Measurements from ENCODE around the gene HEY2. TPM values are rescaled to one million over a fixed set of nuclear protein-coding genes. Genes with fewer than 3 reads are reported as not detected.

The HEY2 gene
- total RNA-seq, 1 donor from 2014 or later, result 43.0 TPM

GRCh38 chr6:125711013-125711675, 38.3 kb upstream of the HEY2 start:
- Mint-ChIP-seq H3K27ac (ENCODE audit: unreplicated experiment) (no peak overlapping the region), H3K36me3 (ENCODE audit: low read depth) (peaks cover 10% of the 10 kb centered on the region), H3K4me1 (ENCODE audit: low read depth) (peaks cover 11% of the 10 kb centered on the region), H3K9me3 (ENCODE audit: low read depth) (peaks cover 28% of the 10 kb centered on the region), H3K27me3 (ENCODE audit: low read depth) (no peaks in the 10 kb centered on the region), H3K4me3 (ENCODE audit: unreplicated experiment) (no peak overlapping the region)
- DNase-seq (ENCODE audit: low spot score), result no peak
- no peak for TF ChIP-seq CTCF (IDR thresholded peaks at IDR 0.05)

- peaks cover 26% of the 10 kb centered on the region for H3K9me3 Mint-ChIP-seq (ENCODE audit: low read depth)
- no peak overlapping the region for H3K27ac Mint-ChIP-seq (ENCODE audit: unreplicated experiment)
- TF ChIP-seq CTCF (IDR thresholded peaks at IDR 0.05), result no peak
- H3K36me3 Mint-ChIP-seq (ENCODE audit: low read depth), result peaks cover 10% of the 10 kb centered on the region
- DNase-seq (ENCODE audit: low spot score), result no peak
- peaks cover 23% of the 10 kb centered on the region for H3K4me1 Mint-ChIP-seq (ENCODE audit: low read depth)
- H3K4me3 Mint-ChIP-seq (ENCODE audit: unreplicated experiment), result no peak overlapping the region
- no peaks in the 10 kb centered on the region for H3K27me3 Mint-ChIP-seq (ENCODE audit: low read depth)
Observed at GRCh38 chr6:125714441-125715090, 34.9 kb upstream of the HEY2 start.

- peaks cover 2% of the 10 kb centered on the region for H3K9me3 Mint-ChIP-seq (ENCODE audit: low read depth)
- no peaks in the 10 kb centered on the region for H3K36me3 Mint-ChIP-seq (ENCODE audit: low read depth)
- H3K4me3 Mint-ChIP-seq (ENCODE audit: unreplicated experiment), result no peak overlapping the region
- peaks cover 23% of the 10 kb centered on the region for H3K4me1 Mint-ChIP-seq (ENCODE audit: low read depth)
- DNase-seq (ENCODE audit: low spot score), result no peak
- no peak overlapping the region for H3K27ac Mint-ChIP-seq (ENCODE audit: unreplicated experiment)
- TF ChIP-seq CTCF (IDR thresholded peaks at IDR 0.05), result no peak
- H3K27me3 Mint-ChIP-seq (ENCODE audit: low read depth), result no peaks in the 10 kb centered on the region
Observed at GRCh38 chr6:125717120-125717731, 32.2 kb upstream of the HEY2 start.

- TF ChIP-seq CTCF (IDR thresholded peaks at IDR 0.05), result no peak
- peaks cover 27% of the 10 kb centered on the region for H3K4me1 Mint-ChIP-seq (ENCODE audit: low read depth)
- no peaks in the 10 kb centered on the region for H3K27me3 Mint-ChIP-seq (ENCODE audit: low read depth)
- H3K27ac Mint-ChIP-seq (ENCODE audit: unreplicated experiment), result no peak overlapping the region
- H3K36me3 Mint-ChIP-seq (ENCODE audit: low read depth), result no peaks in the 10 kb centered on the region
- DNase-seq (ENCODE audit: low spot score), result no peak
- H3K4me3 Mint-ChIP-seq (ENCODE audit: unreplicated experiment), result no peak overlapping the region
- no peaks in the 10 kb centered on the region for H3K9me3 Mint-ChIP-seq (ENCODE audit: low read depth)
Observed at GRCh38 chr6:125718109-125718508, 31.3 kb upstream of the HEY2 start.

- Mint-ChIP-seq H3K4me3 (ENCODE audit: unreplicated experiment) (no peak overlapping the region), H3K27ac (ENCODE audit: unreplicated experiment) (no peak overlapping the region), H3K9me3 (ENCODE audit: low read depth) (no peaks in the 10 kb centered on the region), H3K36me3 (ENCODE audit: low read depth) (no peaks in the 10 kb centered on the region), H3K4me1 (ENCODE audit: low read depth) (peaks cover 18% of the 10 kb centered on the region), H3K27me3 (ENCODE audit: low read depth) (no peaks in the 10 kb centered on the region)
- no peak for TF ChIP-seq CTCF (IDR thresholded peaks at IDR 0.05)
- DNase-seq (ENCODE audit: low spot score), result no peak
Observed at GRCh38 chr6:125722886-125723285, 26.5 kb upstream of the HEY2 start.

Measured in chondrocyte (in vitro differentiated cells).